ENCODE data around the gene MISP3. TPM values are rescaled to one million over a fixed set of nuclear protein-coding genes. Genes with fewer than 3 reads are reported as not detected.

MISP3 gene
- total and polyA plus RNA-seq, 2 of the 8 experiments (the other 6 are each of a cell fraction or from before 2014, with no cell fraction given): 0.74 to 1.4 TPM

GRCh38 chr19:14052470-14052869 is 20.1 kb upstream of the MISP3 start:
- H2BK12ac ChIP-seq (ENCODE audit: low read depth, low read length): no peak overlapping the region
- no peak overlapping the region for H3K23ac ChIP-seq (ENCODE audit: insufficient read length)
- no peak overlapping the region for H3K4me2 ChIP-seq (ENCODE audit: insufficient read depth in 1 of 2, low read depth in 2 of 2, low read length in 2 of 2)
- no peak overlapping the region for H2AFZ ChIP-seq (ENCODE audit: low read length)
- POLR2A ChIA-PET (ENCODE audit: partially characterized antibody): interaction anchor here (0.9 to 1.8 kb wide), 3 partner anchors 9 to 84 kb away, joined by 3 to 5 read pairs (median 4); partner anchors contain the start of genes ASF1B and RFX1
- no peaks in the 10 kb centered on the region for H3K79me2 ChIP-seq (ENCODE audit: control insufficient read depth in 1 of 2, insufficient read depth in 2 of 2, low read length in 2 of 2)
- H4K5ac ChIP-seq (ENCODE audit: insufficient read length, low read depth, low read length): no peak overlapping the region
- H3K14ac ChIP-seq (ENCODE audit: insufficient read length): no peak overlapping the region
- no peaks in the 10 kb centered on the region; a peak in 1 of 4 replicates for H3K9me3 ChIP-seq (ENCODE audit: insufficient read depth in 2 of 2, low read depth in 1 of 2, low read length in 1 of 2)
- no peak overlapping the region for H3K56ac ChIP-seq (replicated peaks; ENCODE audit: insufficient read length, low read depth, low read length)
- H2BK5ac ChIP-seq (ENCODE audit: low read depth, low read length): no peak overlapping the region
- H4K91ac ChIP-seq (replicated peaks; ENCODE audit: insufficient read length, low read length): no peak overlapping the region
- H3K4me3 ChIP-seq (ENCODE audit: extremely low read depth in 1 of 4, insufficient read depth in 2 of 4, low read depth in 3 of 4, low read length in 4 of 4): no peak overlapping the region
- H2AK5ac ChIP-seq (ENCODE audit: low read depth, low read length): no peak overlapping the region
- no peak overlapping the region for H2BK15ac ChIP-seq (ENCODE audit: low read length)
- H3K4me1 ChIP-seq (replicated peaks in 1 of 4; ENCODE audit: control insufficient read depth in 3 of 4, insufficient read depth in 4 of 4, low read length in 3 of 4): peaks cover 0 to 4% (median under 1%) of the 10 kb centered on the region in 4 experiments; a peak in 2 of 7 replicates
- no peaks in the 10 kb centered on the region for H3K79me1 ChIP-seq (ENCODE audit: low read depth, low read length)
- DNase-seq (ENCODE audit: low read depth in 1 of 2, low spot score in 2 of 2): no peak
- H3K9ac ChIP-seq (replicated peaks in 1 of 4; ENCODE audit: extremely low read depth in 1 of 4, low read depth in 3 of 4, low read length in 3 of 4): no peak overlapping the region
- peaks cover 5% of the 10 kb centered on the region; the same call in 1 of the 2 replicates for H3K23me2 ChIP-seq (ENCODE audit: low read depth, low read length)
- TF ChIP-seq POU5F1 (IDR thresholded peaks at IDR 0.05; ENCODE audit: low read depth, low read length): no peak
- TF ChIP-seq EZH2 (IDR thresholded peaks at IDR 0.05; ENCODE audit: low read depth, low read length, severe bottlenecking): no peak
- TF ChIP-seq CEBPB (IDR thresholded peaks at IDR 0.05; ENCODE audit: low read depth, low read length): no peak
- TF ChIP-seq BACH1 (IDR thresholded peaks at IDR 0.05; ENCODE audit: low read length): no peak
- no peak for TF ChIP-seq SIRT6 (IDR thresholded peaks at IDR 0.05; ENCODE audit: low read length)
- no peak for TF ChIP-seq HDAC6 (IDR thresholded peaks at IDR 0.05; ENCODE audit: low read depth, low read length)
- no peak for TF ChIP-seq SRF (IDR thresholded peaks at IDR 0.05; ENCODE audit: low read depth, low read length)
- TF ChIP-seq ASH2L (IDR thresholded peaks at IDR 0.05; ENCODE audit: low read length): no peak
- FAIRE-seq: no peak
- no peak overlapping the region for H3K18ac ChIP-seq (ENCODE audit: extremely low read depth, low read length)
- peaks cover 0 to 2% (median 0%) of the 10 kb centered on the region in 4 experiments; a peak in 1 of 7 replicates for H3K27me3 ChIP-seq (replicated peaks in 1 of 4; ENCODE audit: control insufficient read depth in 3 of 4, extremely low read depth in 1 of 4, insufficient read depth in 3 of 4, low read length in 3 of 4)
- H4K20me1 ChIP-seq (replicated peaks in 1 of 2; ENCODE audit: control insufficient read depth in 1 of 2, insufficient read depth in 2 of 2, low read length in 2 of 2): no peaks in the 10 kb centered on the region
- H2BK20ac ChIP-seq (ENCODE audit: low read length): no peak overlapping the region
- no peaks in the 10 kb centered on the region for H3K36me3 ChIP-seq (ENCODE audit: control insufficient read depth in 2 of 4, insufficient read depth in 4 of 4, low read length in 3 of 4)
- no peak overlapping the region for H3K27ac ChIP-seq (ENCODE audit: low read depth, low read length)
- no peak overlapping the region for H3K4ac ChIP-seq (replicated peaks; ENCODE audit: insufficient read length, low read depth, low read length)
- WGBS, 2 experiments (ENCODE audit: extremely low coverage in 1 of 2, insufficient coverage in 1 of 2, insufficient read length in 1 of 2, insufficient replicate concordance in 2 of 2, low coverage in 1 of 2, low lambda C conversion rate in 2 of 2, missing lambda C conversion rate in 1 of 2): 92% methylated on average over 6 of the region's 6 CpGs; no CpG with 5 or more reads in 1 of the 2 experiments
- H4K8ac ChIP-seq (ENCODE audit: extremely low read depth, insufficient read depth, low read length): no peak overlapping the region; the same call in 1 of the 2 replicates
- CTCF ChIA-PET (ENCODE audit: partially characterized antibody): interaction anchor here (0.9 to 9.9 kb wide), 10 partner anchors 11 to 173 kb away, joined by 3 to 66 read pairs (median 5); partner anchors contain the start of genes IL27RA and MISP3
- H2BK120ac ChIP-seq (replicated peaks; ENCODE audit: low read depth, low read length): no peak overlapping the region
